ENCODE measurements around the gene DENND4C.

The DENND4C gene

DNA sequence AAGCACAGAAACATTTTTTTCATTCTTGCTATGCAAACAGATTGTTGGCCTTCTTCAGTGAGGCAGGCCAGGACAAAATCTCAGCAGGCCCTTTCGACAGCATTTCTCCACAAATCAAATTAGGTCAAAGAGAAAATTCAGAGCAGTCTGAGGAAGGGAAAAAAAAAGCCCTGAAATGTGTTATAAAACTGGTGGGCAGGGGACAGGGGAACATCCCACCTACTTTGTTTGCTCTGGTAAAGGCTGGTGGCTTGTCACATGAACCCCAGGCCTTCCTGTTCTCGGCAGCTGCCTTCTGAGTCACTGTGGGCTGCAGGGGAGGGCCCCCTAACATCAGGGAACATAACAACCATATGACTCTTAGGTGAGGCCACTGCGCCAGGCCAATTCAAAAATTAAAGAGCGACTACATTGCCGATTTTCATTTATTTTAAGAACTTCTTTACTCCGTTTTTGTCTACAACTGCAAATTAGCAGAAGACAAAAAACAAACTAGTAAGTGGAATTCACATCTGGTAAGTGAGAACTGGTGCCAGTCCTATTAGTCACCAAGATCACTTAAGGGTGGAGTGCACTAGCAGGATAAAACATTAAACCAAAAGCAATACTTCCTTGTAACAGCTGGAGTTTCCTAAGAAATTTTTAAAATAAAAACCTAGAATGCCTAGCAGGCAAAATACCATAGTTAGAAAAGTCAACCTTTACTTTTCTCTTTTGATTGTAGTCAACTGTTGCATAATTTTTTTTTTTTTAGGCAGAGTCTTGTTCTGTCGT is 46.2 kb upstream of the DENND4C start:
- Histone ChIP-seq H3F3A (ENCODE audit: insufficient read depth, low read length) (no peaks in the 10 kb centered on the region), H3K9me2 (ENCODE audit: low read depth, low read length) (no peaks in the 10 kb centered on the region), H3K9ac (ENCODE audit: low read length) (no peak overlapping the region), H3K4me3 (ENCODE audit: low read depth, low read length, poor library complexity, severe bottlenecking) (no peak overlapping the region), H4K20me1 (ENCODE audit: insufficient read depth, low read length) (no peaks in the 10 kb centered on the region), H3K4me1 (ENCODE audit: insufficient read depth, low read length, severe bottlenecking) (no peaks in the 10 kb centered on the region), H3K9me3 (ENCODE audit: low read length) (no peaks in the 10 kb centered on the region), H3K79me2 (ENCODE audit: insufficient read depth, low read length) (no peaks in the 10 kb centered on the region), H3K27me3 (ENCODE audit: insufficient read depth, low read length) (no peaks in the 10 kb centered on the region), H3K27ac (ENCODE audit: low read depth, low read length, poor library complexity, severe bottlenecking) (no peak overlapping the region), H3K4me2 (ENCODE audit: low read length) (no peak overlapping the region), H3K36me3 (ENCODE audit: insufficient read depth, low read length) (no peaks in the 10 kb centered on the region), H2AFZ (ENCODE audit: low read length) (no peak overlapping the region)
- TF ChIP-seq EZH2 (IDR thresholded peaks at IDR 0.05; ENCODE audit: borderline replicate concordance, low read length): no peak
- TF ChIP-seq CTCF (IDR thresholded peaks at IDR 0.05; ENCODE audit: low read length): no peak

DNA sequence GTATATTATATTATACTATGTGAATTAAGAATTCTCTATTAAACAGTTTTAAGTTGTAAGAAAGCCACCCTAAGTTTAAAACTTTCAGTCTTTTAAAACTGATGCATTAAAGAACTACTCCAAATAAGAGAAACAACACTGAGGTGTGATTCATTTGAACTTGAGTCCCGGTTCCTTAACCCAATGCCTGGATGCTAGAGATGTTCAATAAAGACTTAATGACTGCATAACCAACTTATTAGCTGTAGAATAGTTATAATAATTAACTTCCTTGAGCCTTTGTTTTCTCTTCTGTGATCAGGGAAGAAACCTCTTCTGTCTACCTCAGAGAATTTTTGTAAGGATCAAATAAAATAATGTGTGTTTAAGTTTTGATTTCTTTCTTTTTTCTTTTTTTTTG is 45.3 kb upstream of the DENND4C start:
- H3K79me2 ChIP-seq (ENCODE audit: insufficient read depth, low read length): no peaks in the 10 kb centered on the region

DNA sequence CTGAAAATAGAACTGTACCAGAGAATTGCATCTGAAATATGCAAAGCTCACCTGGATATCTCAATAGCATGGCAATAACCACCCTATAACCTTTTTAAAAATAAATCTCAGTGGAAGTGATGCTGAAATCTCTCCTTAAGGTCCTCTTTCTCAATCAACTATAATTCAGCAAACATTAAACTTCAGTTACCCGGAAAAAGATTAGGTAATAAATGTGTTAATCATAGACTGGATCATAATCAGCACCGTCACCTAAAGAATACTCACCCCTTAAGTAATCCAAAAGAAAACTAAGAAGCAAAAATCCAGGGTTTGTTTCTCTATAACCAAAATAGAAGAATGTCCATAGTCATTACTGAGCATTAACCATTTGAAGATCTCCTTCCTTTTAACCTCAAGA is 44.3 kb upstream of the DENND4C start:
- H2AFZ ChIP-seq (ENCODE audit: low read length): no peak overlapping the region
- no peaks in the 10 kb centered on the region for H3K9me2 ChIP-seq (ENCODE audit: low read depth, low read length)
- no peak overlapping the region for H3K9ac ChIP-seq (ENCODE audit: low read length)
- H3K4me1 ChIP-seq (ENCODE audit: insufficient read depth, low read length, severe bottlenecking): no peaks in the 10 kb centered on the region
- H3F3A ChIP-seq (ENCODE audit: insufficient read depth, low read length): no peaks in the 10 kb centered on the region
- H3K27me3 ChIP-seq (ENCODE audit: insufficient read depth, low read length): no peaks in the 10 kb centered on the region
- H3K79me2 ChIP-seq (ENCODE audit: insufficient read depth, low read length): no peaks in the 10 kb centered on the region
- no peaks in the 10 kb centered on the region for H4K20me1 ChIP-seq (ENCODE audit: insufficient read depth, low read length)
- H3K36me3 ChIP-seq (ENCODE audit: insufficient read depth, low read length): no peaks in the 10 kb centered on the region
- no peak overlapping the region for H3K4me3 ChIP-seq (ENCODE audit: low read depth, low read length, poor library complexity, severe bottlenecking)
- no peak for TF ChIP-seq CTCF (IDR thresholded peaks at IDR 0.05; ENCODE audit: low read length)
- no peak for TF ChIP-seq EZH2 (IDR thresholded peaks at IDR 0.05; ENCODE audit: borderline replicate concordance, low read length)
- H3K27ac ChIP-seq (ENCODE audit: low read depth, low read length, poor library complexity, severe bottlenecking): no peak overlapping the region
- no peak overlapping the region for H3K4me2 ChIP-seq (ENCODE audit: low read length)
- H3K9me3 ChIP-seq (ENCODE audit: low read length): no peaks in the 10 kb centered on the region

More for the DNA sequence above, 45.3 kb upstream of the DENND4C start:
- Histone ChIP-seq H4K20me1 (ENCODE audit: insufficient read depth, low read length) (no peaks in the 10 kb centered on the region), H3F3A (ENCODE audit: insufficient read depth, low read length) (no peaks in the 10 kb centered on the region), H3K4me3 (ENCODE audit: low read depth, low read length, poor library complexity, severe bottlenecking) (no peak overlapping the region), H2AFZ (ENCODE audit: low read length) (no peak overlapping the region), H3K27me3 (ENCODE audit: insufficient read depth, low read length) (no peaks in the 10 kb centered on the region), H3K4me1 (ENCODE audit: insufficient read depth, low read length, severe bottlenecking) (no peaks in the 10 kb centered on the region), H3K27ac (ENCODE audit: low read depth, low read length, poor library complexity, severe bottlenecking) (no peak overlapping the region), H3K9me3 (ENCODE audit: low read length) (no peaks in the 10 kb centered on the region), H3K4me2 (ENCODE audit: low read length) (no peak overlapping the region), H3K9me2 (ENCODE audit: low read depth, low read length) (no peaks in the 10 kb centered on the region), H3K9ac (ENCODE audit: low read length) (no peak overlapping the region), H3K36me3 (ENCODE audit: insufficient read depth, low read length) (no peaks in the 10 kb centered on the region)
- TF ChIP-seq CTCF (IDR thresholded peaks at IDR 0.05; ENCODE audit: low read length): no peak
- no peak for TF ChIP-seq EZH2 (IDR thresholded peaks at IDR 0.05; ENCODE audit: borderline replicate concordance, low read length)

Data from OCI-LY1 (cell line).